ENCODE measurements around the gene PRKRIP1.
"Not testable (repeated sequence)": the region's sequence is repeated elsewhere in the genome, so short reads cannot be mapped to it uniquely, and the experiment has no call there.

Gene PRKRIP1

DNA sequence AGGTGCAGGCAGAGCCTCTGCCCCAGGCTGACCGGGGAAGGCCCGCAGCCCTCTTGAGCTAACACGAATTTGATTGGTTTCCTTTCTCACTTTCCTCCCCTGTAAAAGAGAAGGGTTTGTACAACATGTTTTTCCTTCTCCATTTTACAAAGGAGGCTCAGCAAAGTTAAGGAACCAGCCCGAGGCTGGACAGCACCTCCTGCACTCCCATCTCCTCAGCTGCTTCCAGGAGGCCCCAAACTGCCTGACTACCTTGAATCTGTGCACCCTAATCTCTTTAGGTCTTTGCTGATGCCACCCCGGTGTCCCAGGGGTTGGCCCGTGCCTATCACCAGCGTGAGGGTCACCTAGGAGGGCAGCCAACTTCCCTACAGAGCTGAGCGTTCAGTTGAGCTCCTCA is 64.3 kb downstream of the PRKRIP1 start:
- DNase-seq, result no peak

DNA sequence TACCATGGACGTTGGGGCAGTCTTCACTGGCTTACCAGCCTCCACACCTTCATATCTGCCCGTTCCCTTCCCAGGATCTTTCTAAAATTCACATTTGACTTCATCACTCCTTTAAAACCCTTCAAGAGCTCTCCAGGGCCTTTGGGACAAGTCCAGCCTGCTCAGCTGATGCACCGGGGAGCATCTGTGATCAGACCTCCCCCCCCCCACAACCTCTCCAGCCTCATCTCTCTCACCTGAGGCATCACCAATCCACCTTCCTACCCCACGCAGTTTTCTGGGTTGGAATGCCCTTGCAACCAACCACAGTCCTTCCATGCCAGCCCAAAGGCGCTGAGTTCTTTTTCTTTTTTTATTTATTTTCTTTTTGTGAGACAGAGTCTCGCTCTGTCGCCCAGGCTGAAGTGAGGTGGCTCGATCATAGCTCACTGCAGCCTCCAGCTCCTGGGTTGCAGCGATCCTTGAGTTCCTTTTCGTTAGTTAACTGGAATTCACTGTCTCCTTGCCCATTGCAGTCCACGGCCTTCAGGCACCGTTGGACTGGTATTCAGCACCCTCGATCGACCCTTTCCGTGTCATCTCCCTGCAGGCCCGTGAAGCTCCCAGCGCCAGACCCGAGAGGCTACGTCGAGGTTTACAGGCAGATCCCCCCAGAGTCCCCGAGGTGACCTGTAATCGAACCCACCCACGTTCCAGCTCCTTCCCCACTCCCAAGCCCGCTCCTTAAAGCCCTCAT is 67.8 kb downstream of the PRKRIP1 start:
- no peak for DNase-seq

DNA sequence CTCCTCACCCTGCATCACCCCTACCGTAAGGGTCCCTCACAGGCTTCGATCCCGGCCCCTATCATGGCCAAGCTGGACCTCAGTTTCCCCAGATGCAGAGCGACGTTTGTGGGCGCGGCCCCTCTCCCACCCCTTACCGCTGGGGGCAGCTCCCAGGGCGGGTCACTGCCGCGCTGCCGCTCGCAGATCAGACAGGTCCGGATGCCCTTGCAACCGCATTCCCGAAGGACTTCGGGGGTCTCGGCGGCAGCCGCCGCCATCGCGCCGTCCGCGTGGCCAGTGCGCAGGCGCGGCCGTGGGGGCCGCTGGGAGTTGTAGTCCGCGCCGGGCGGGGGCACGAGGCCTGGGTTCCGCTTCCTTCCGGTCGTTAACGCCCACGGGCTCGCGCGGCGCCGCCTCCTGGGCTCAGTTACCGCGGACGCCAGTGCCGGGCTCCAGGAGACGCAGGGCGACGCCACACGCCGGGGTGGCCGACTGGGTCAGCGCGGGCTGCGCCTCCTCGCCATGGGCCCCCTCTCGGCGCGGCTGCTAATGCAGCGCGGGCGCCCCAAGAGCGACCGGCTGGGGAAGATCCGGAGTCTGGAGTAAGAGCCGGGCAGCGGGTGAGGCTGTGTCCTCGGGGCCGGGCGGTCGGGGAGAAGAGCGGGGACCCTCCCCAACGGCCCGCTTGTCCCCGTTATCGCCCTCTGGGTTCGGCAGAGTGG is 68.6 kb downstream of the PRKRIP1 start, which contains the start of the genes ALKBH4 and LRWD1:
TSS of gene ALKBH4 (minus strand) at position 287 of the 704 bp plus-strand sequence. CDS start at position 260, 27 bp downstream.
TSS of gene LRWD1 (plus strand) at position 408 of the 704 bp plus-strand sequence. CDS start at position 505, 97 bp downstream.
- peak; percentile 93 for DNase-seq

DNA sequence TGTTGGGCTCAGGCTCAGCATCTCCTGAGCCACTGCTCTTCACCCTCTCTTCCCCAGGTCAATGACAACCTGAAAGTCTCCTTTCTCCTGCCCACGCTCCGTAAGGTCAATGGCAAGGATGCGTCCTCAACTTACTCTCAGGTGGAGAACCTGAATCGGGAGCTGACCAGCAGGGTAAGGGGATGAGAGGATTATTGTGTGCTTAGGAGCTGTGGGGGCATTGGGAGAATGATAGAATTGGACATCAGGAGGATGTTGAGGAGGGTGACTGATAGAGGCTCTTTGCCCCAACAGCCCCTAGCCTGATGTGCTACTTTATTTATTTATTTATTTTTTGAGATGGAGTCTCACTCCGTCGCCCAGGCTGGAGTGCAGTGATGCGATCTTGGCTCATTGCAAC is 69.9 kb downstream of the PRKRIP1 start:
- DNase-seq, result no peak

DNA sequence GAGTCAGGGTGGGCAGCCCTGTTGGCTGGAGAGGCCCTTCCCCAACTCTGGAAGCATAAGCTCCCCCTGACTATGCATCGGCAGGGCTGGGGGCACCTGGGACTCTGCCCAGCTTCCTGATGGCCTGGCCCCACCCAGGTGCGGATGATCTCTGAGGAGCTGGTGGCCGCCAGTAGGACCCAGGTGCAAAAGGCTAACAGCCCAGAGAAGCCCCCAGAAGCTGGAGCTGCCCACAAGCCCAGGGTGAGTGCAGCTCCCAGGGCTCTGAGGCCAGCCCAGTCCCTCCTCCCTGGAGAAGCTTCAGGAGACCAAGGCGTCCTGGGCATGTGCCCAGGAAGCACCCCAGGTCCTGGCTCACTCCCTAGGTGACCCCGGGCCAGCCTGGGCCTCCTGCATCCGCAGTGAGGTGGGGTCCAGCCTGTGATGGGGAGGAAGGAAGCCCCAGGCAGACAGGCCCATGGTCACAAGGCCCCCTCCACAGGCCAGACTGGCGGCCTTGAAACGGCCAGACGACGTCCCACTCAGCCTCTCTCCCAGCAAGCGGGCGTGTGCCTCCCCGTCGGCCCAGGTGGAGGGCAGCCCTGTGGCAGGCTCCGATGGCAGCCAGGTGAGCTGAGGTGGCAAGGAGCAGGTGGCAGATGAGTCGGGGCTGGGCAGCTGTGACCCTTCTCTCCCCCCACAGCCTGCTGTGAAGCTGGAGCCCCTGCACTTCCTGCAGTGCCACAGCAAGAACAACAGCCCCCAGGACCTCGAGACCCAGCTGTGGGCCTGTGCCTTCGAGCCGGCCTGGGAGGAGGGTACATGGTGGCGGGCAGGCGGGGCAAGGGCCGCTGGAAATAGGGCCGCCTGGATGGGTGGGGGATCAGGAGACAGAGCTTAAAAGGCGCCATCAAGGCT is 71.7 kb downstream of the PRKRIP1 start:
- DNase-seq, result no peak

DNA sequence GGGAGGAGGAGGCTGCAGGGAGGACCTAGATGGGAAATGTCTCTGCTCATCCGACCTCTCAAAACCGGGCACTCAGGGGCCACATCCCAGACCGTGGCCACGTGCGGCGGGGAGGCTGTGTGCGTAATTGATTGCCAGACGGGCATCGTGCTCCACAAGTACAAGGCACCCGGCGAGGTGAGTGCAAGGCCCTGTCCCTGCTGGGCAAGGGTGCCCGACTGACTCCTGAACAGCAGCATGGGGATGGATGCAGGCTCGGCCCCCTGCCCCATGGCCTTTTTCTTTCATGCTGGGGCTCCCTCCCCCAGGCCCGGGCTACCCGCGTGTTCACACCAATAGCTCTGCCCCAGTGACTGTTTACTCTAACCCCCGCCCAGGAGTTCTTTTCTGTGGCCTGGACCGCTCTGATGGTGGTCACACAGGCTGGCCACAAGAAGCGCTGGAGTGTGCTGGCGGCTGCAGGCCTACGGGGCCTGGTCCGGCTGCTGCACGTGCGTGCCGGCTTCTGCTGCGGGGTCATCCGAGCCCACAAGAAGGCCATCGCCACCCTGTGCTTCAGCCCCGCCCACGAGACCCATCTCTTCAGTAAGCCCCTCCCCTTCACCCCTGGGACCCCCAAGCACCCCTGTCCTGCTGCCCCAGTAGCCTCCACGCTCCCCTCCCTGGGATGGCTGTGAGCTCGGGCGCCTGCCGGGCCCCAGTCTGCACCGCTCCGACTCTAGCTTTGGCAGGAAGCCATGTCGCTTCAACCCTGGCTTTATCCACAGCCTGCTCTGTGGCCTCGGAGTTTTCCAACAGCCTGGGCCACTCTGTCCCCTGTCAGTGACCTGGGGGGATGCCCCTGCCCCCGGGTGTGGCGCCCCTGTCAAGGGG is 72.6 kb downstream of the PRKRIP1 start:
- DNase-seq, result no peak

DNA sequence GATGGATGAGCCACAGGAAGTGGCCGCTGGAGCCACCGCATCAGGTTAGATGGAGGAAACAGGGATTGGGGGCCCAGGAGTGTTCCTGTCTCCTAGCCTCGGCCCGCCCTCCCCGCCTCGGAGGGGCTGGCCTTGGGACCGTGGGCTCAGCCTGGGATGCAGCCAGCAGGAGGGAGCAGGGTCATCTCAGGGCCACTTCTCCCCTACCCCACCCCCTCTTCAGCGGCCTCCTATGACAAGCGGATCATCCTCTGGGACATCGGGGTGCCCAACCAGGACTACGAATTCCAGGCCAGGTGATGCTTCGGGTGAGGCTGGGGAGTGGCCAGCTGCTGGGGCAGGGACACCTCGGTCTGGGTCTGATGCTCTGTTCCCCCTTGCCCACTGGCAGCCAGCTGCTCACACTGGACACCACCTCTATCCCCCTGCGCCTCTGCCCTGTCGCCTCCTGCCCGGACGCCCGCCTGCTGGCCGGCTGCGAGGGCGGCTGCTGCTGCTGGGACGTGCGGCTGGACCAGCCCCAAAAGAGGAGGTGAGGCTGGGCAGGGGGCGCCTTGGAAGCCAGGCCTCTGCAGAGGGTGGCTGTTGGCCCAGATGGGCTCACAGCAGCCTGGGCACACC is 73.3 kb downstream of the PRKRIP1 start:
- DNase-seq, result no peak

DNA sequence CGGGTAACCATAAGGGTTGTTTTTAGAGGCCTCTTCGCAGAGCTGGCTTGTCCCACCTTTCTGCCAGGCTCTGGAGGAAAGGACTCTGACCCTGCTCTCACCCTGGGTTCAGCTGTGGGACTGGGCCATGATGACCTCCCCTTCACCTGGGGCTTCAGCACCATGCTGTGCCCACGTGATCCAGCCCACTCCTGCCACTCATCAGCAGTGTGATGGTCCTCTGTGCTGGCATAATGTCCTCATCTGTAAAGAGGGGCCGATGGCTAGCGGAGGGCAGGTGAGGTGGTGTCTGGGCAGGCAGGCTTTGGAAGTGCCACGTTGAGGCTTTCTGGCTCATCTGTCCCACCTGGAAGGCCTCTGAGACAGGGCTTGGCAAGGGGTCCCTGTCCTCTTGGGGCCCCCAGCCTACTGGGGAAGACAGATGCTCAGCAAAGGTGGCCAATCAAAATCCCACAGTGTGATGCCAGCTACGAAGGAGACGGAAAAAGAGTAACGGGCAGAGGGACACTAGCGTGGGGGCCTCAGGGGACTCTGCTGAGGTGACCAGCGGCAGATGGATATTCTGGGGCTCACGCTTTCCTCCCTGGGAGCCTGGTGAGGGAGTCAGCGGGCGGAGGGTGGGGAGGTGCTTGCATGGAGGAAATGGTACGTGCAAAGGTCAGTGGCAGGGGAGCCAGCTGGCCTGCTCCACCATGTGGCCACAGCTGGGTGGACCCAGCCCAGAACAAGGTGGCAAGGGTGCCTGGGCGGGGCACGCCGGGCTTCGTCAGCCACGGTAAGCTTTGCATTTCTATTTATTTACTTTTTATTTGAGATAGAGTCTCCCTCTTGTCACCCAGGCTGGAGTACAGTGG is 74.0 kb downstream of the PRKRIP1 start:
- no peak for DNase-seq

DNA sequence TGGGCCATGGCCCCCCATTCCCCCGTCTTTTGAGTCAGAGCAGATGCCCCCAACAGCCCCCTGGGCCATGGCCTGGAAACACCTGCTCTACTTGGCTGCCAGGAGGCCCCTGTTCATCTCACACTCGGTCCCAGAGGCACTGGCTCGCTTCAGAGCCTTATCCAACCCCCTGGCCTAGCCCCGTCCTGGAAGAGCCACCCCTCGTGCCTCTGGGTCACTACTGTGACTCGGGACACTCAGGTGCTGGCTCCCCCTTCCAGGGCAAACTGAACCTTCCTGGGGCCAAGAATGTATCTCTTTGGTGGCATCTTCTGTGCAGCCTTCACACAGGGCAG is 75.6 kb downstream of the PRKRIP1 start:
- DNase-seq, result no peak

DNA sequence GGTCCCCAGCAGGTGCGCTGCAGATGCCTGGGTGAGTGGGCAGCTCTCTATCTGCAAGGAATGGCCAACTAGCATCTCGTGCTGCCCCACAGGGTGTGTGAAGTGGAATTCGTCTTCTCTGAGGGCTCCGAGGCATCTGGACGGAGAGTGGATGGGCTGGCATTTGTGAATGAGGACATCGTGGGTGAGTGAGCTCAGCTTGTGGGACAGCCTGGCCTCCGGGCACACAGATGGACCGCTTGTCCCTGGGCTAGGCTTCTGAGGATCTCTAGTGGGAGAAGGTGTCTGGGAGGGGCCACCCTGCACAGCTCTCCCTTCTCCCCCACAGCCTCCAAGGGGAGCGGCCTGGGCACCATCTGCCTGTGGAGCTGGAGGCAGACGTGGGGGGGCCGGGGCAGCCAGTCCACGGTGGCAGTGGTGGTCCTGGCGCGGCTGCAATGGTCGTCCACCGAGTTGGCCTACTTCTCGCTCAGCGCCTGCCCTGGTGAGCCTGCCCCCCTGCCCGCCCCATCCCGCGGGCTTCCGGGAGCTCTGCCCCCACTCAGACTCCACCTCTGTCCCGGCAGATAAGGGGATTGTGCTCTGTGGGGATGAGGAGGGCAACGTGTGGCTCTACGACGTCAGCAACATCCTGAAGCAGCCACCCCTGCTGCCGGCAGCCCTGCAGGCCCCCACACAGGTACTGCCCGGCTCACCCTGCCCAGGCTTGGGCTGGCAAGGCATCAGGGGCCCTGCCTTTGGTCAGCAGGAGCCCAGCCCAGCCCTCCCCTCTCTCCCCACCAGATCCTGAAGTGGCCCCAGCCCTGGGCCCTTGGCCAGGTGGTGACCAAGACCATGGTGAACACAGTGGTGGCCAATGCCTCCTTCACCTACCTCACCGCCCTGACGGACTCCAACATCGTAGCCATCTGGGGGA is 76.2 kb downstream of the PRKRIP1 start:
- DNase-seq, result no peak

DNA sequence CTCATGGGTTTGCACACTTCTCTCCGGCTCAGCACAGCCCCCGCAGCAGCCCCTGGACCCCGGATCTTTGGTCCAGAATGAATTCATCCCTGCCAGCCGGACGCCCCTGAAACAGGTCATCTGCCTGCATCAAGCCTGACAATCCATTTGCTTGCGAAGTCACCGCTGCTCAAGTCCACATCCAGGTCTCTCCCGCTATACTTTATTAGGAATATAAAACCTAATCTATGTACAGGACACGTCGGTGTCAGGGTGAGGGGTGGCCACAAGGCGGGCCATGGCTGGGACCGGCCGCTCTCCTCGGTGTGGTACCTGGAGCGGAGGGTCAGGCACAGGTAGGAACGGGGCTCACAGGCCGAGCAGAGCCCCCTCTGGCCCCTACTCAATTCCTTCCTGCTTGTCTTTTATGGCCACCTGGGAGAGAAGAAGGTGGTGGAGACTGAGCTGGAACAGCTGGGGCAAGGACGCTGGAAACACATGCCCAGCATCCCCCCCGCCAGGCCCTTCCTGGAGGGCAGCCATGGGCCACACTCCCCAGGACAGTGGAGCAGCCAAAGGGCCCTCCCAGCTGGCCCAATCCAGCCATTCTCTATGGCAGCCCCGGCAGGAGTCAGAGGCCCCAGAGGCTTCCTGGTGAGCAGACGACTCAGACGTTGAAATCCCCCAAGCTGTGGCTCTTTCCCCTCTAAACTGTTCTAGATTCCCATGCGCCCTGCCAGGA is 77.3 kb downstream of the PRKRIP1 start:
- no peak for DNase-seq

DNA sequence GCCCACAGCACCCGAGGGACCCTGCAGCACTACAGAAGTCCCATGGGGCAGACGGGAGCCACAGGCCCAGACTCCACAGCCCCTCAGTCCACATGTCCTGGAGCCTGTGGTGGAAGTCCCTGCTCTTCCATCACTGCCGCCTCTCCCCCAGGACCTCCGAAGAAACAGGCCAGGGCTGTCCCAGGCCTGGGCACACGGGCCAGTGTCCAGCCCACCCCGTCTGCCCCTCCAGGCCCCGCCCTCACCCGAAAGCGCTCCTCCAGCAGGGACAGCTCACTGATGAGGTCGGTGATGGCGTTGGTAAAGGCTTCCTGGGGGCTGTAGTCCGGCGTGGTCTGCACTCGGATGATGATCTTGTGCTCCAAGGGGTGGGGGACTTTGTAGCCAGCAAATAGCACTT is 78.0 kb downstream of the PRKRIP1 start:
- not testable (repeated sequence) for DNase-seq

DNA sequence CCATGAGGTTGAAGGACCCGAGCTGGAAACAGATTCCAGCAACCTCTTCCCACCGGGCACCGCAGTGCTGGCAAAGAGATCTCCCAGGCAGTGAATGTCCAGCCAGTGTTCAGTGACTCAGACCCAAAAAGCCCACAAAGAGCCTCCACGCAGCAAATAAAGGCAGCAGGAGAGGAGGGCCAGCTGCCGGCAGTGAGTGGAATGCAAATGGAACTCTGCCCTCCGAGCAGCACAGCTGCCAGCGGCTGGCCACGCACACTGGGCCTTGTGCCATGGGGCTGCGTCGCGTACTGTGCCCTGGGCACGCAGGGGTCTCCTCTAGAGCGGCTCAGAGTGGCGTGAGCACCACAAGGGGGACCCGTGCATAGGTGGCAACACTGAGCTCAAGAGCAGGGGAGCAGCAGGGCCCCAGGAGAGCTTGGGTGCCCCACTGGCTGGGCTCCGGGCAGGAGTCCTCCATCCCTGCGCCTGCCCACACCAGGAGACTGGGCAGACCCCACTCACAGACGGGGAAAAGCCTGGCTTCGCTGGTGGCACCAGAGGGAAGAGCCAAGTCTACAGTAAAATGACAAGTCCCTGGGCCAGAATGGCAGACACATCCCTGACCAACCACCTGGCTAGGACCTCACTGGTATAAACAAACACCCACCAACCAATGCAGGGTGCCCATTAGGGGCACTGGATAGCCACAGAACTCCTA is 78.7 kb downstream of the PRKRIP1 start:
- not testable (repeated sequence) for DNase-seq
